ENCODE data around the gene APOBEC2. TPM values are rescaled to one million over a fixed set of nuclear protein-coding genes. Genes with fewer than 3 reads are reported as not detected.

Gene APOBEC2
- total RNA-seq, 2 experiments from 2014 or later = not detected

GRCh38 chr6:41062056-41062455, 9.1 kb downstream of the APOBEC2 start:
- Histone ChIP-seq H3K4me1 (ENCODE audit: insufficient read depth, low read length) (no peaks in the 10 kb centered on the region), H3K9me3 (ENCODE audit: control insufficient read depth in 1 of 2, insufficient read depth in 1 of 2, low read length in 2 of 2) (no peaks in the 10 kb centered on the region), H3K27ac (ENCODE audit: low read depth in 1 of 2, low read length in 2 of 2) (no peak overlapping the region), H3K27me3 (ENCODE audit: control insufficient read depth in 1 of 2, insufficient read depth in 2 of 2, low read length in 2 of 2) (no peaks in the 10 kb centered on the region), H3K4me3 (ENCODE audit: low read length) (no peak overlapping the region), H3K36me3 (ENCODE audit: insufficient read depth, low read length) (peaks cover 51% of the 10 kb centered on the region)
- intact Hi-C loops (cut with DNase I, micrococcal nuclease) = no loop called here
- ChIA-PET POLR2A (no interaction called here), CTCF (interaction anchor here (1.6 kb wide), 1 partner anchor 34 kb away, joined by 3 read pairs; no protein-coding TSS in a partner anchor)
- DNase-seq (no peak), ATAC-seq (ENCODE audit: poor library complexity) (no peak)
- Mint-ChIP-seq H3K27me3 (no peaks in the 10 kb centered on the region), H3K27ac (no peak overlapping the region), H3K4me1 (ENCODE audit: low read depth) (peaks cover 10% of the 10 kb centered on the region), H3K36me3 (ENCODE audit: low read depth) (peaks cover 82% of the 10 kb centered on the region), H3K4me3 (no peak overlapping the region), H3K9me3 (no peaks in the 10 kb centered on the region)
- TF ChIP-seq CTCF (IDR thresholded peaks at IDR 0.05) = no peak

- Histone ChIP-seq H3K27ac (ENCODE audit: low read depth in 1 of 2, low read length in 2 of 2) (no peak overlapping the region), H3K4me3 (ENCODE audit: low read length) (no peak overlapping the region), H3K4me1 (ENCODE audit: insufficient read depth, low read length) (no peaks in the 10 kb centered on the region), H3K9me3 (ENCODE audit: control insufficient read depth in 1 of 2, insufficient read depth in 1 of 2, low read length in 2 of 2) (no peaks in the 10 kb centered on the region), H3K27me3 (ENCODE audit: control insufficient read depth in 1 of 2, insufficient read depth in 2 of 2, low read length in 2 of 2) (no peaks in the 10 kb centered on the region), H3K36me3 (ENCODE audit: insufficient read depth, low read length) (peaks cover 66% of the 10 kb centered on the region)
- DNase-seq (no peak), ATAC-seq (ENCODE audit: poor library complexity) (no peak)
- Mint-ChIP-seq H3K27ac (no peak overlapping the region), H3K4me3 (no peak overlapping the region), H3K9me3 (no peaks in the 10 kb centered on the region), H3K36me3 (ENCODE audit: low read depth) (peaks cover 92% of the 10 kb centered on the region), H3K4me1 (ENCODE audit: low read depth) (peaks cover 12% of the 10 kb centered on the region), H3K27me3 (no peaks in the 10 kb centered on the region)
- no peak for TF ChIP-seq CTCF (IDR thresholded peaks at IDR 0.05)
- intact Hi-C loops (cut with DNase I, micrococcal nuclease) = no loop called here
- ChIA-PET POLR2A (no interaction called here), CTCF (no interaction called here)
Measured at GRCh38 chr6:41063884-41064285, 10.9 kb downstream of the APOBEC2 start.

- no peaks in the 10 kb centered on the region for H3K4me1 ChIP-seq (ENCODE audit: insufficient read depth, low read length)
- POLR2A ChIA-PET = no interaction called here
- no peaks in the 10 kb centered on the region for H3K9me3 ChIP-seq (ENCODE audit: control insufficient read depth in 1 of 2, insufficient read depth in 1 of 2, low read length in 2 of 2)
- CTCF ChIA-PET = no interaction called here
- no peak overlapping the region for H3K4me3 Mint-ChIP-seq
- H3K27ac ChIP-seq (ENCODE audit: low read depth in 1 of 2, low read length in 2 of 2) = no peak overlapping the region
- no peaks in the 10 kb centered on the region for H3K27me3 Mint-ChIP-seq
- ATAC-seq (ENCODE audit: poor library complexity) (no peak), DNase-seq (no peak)
- no peaks in the 10 kb centered on the region for H3K9me3 Mint-ChIP-seq
- H3K36me3 Mint-ChIP-seq (ENCODE audit: low read depth) = peaks cover 92% of the 10 kb centered on the region
- intact Hi-C loops (cut with DNase I, micrococcal nuclease) = no loop called here
- no peak overlapping the region for H3K27ac Mint-ChIP-seq
- peaks cover 12% of the 10 kb centered on the region for H3K4me1 Mint-ChIP-seq (ENCODE audit: low read depth)
- H3K4me3 ChIP-seq (ENCODE audit: low read length) = no peak overlapping the region
- no peaks in the 10 kb centered on the region for H3K27me3 ChIP-seq (ENCODE audit: control insufficient read depth in 1 of 2, insufficient read depth in 2 of 2, low read length in 2 of 2)
- H3K36me3 ChIP-seq (ENCODE audit: insufficient read depth, low read length) = peaks cover 72% of the 10 kb centered on the region
- TF ChIP-seq CTCF (IDR thresholded peaks at IDR 0.05) = no peak
Measured at GRCh38 chr6:41064841-41065240, 11.8 kb downstream of the APOBEC2 start.

Measured in CD4-positive, alpha-beta T cell (primary cell).